Esophagus muscularis mucosa (tissue), 4 donors: ENCODE measurements around the gene RABAC1. TPM values are rescaled to one million over a fixed set of nuclear protein-coding genes. Genes with fewer than 3 reads are reported as not detected.
"Not testable (repeated sequence)": the region's sequence is repeated elsewhere in the genome, so short reads cannot be mapped to it uniquely, and the experiment has no call there.

Experiments
- DNase-seq: peaks from one replicate; pipeline ENCODE4 v3.0.0-alpha.2; 2017; ENCODE audit errors: extremely low spot score
- H3K27ac ChIP-seq, 4 donors: fragments of 200-600 bp; sonication (generic); replicated peaks in 1 of 4; 1 replicate in 3 of 4; 2 replicates in 1 of 4; pipeline ENCODE4 v1.5.1; 2016 to 2019; ENCODE audit warnings: mild to moderate bottlenecking in 1 of 4
- H3K27me3 ChIP-seq, 4 donors: fragments of 200-600 bp; sonication (generic); one replicate each; pipeline versions ENCODE4 v1.5.1 to v1.6.0; 2016 to 2019
- H3K36me3 ChIP-seq, 4 donors: fragments of 200-600 bp; sonication (generic); one replicate each; pipeline ENCODE4 v1.5.1; 2016 to 2019
- H3K4me1 ChIP-seq, 4 donors: fragments of 200-600 bp; sonication (generic); one replicate each; pipeline ENCODE4 v1.5.1; 2016 to 2019
- H3K4me3 ChIP-seq, 4 donors: fragments of 200-600 bp; sonication (generic); 1 replicate in 2 of 4; 2 replicates in 2 of 4; pipeline ENCODE4 v1.5.1; 2016 to 2019; ENCODE audit warnings: mild to moderate bottlenecking in 4 of 4, moderate library complexity in 1 of 4
- H3K9me3 ChIP-seq, 4 donors: fragments of 200-600 bp; sonication (generic); 1 replicate in 3 of 4; 2 replicates in 1 of 4; pipeline ENCODE4 v1.5.1; 2016 to 2019
- CTCF ChIP-seq, 3 experiments: fragments of 200-600 bp in 2 of 3; fragments of 450-650 bp in 1 of 3; sonication (generic) in 2 of 3; IDR thresholded peaks; one replicate each; pipeline ENCODE4 v1.5.1; 2017 to 2019; ENCODE audit warnings: antibody characterized with exemption in 3 of 3, mild to moderate bottlenecking in 2 of 3, moderate library complexity in 1 of 3
- EP300 ChIP-seq: sonication (generic); formaldehyde crosslinking; IDR thresholded peaks from one replicate; pipeline ENCODE4 v1.6.1; 2017; ENCODE audit warnings: antibody characterized with exemption
- POLR2A ChIP-seq: fragments of 450-650 bp; IDR thresholded peaks from one replicate; pipeline ENCODE4 v1.6.1; 2017; ENCODE audit warnings: antibody characterized with exemption, moderate library complexity, mild to moderate bottlenecking, low read depth
- POLR2AphosphoS5 ChIP-seq, 2 donors: sonication (generic); formaldehyde crosslinking; IDR thresholded peaks; one replicate each; pipeline ENCODE4 v1.6.1; 2017; ENCODE audit warnings: antibody characterized with exemption in 2 of 2
- WGBS: methylation state at CpG from one replicate; pipeline ENCODE4 v1.1.5; 2018; 5-methylcytosine and 5-hydroxymethylcytosine counted together
- intact Hi-C: fragments of 100-400 bp; cut with DNase I; formaldehyde crosslinking; loops from one replicate; pipeline ENCODE4 v1.15.1; 2023
- total RNA-seq, 4 donors: library from RNA; depleted of rRNA; stranded (reverse); fragments of >200 nt; gene quantifications; one replicate each; pipeline versions ENCODE4 v1.1.0 to v1.2.1, GENCODE V29; 2016

Gene RABAC1
- total RNA-seq, 4 donors from 2014 or later: 142 to 250 (median 201) TPM

- no peak overlapping the region for H3K27ac ChIP-seq
- DNase-seq: no peak
- TF ChIP-seq CTCF (IDR thresholded peaks at IDR 0.05) (no peak), POLR2AphosphoS5 (IDR thresholded peaks at IDR 0.05) (no peak), POLR2A (no peak), EP300 (no peak)
- no peaks in the 10 kb centered on the region for H3K36me3 ChIP-seq
- intact Hi-C loops: no loop called here
- WGBS: 86% methylated on average over 6 of the region's 6 CpGs
- H3K4me3 ChIP-seq: no peak overlapping the region
- H3K27me3 ChIP-seq: peaks cover 5 to 98% (median 68%) of the 10 kb centered on the region in 4 donors
- peaks cover 0 to 19% (median 15%) of the 10 kb centered on the region in 4 donors for H3K4me1 ChIP-seq
- H3K9me3 ChIP-seq: no peaks in the 10 kb centered on the region
Observed at GRCh38 chr19:41918095-41918494, 41.0 kb downstream of the RABAC1 start.

DNA sequence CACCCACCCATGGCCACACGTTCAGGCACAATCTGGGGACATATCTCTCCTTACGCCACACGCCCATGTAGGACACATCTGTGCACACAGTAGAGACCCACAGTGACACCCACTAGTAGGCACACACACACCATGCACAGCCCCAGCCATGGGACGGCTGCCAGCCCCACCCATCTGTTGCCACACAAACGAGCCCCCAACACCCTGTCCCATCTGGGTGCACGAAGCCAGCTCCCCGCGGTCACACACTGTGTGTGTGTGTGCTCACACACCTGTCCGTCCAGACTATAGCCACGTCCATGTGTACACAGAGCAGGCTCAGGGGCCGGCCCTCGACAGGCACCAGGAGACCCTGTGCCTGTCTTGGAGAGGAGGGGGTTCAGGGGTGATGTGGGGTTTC, 41.4 kb downstream of the RABAC1 start:
- WGBS: 46% methylated on average over 8 of the region's 12 CpGs
- Histone ChIP-seq H3K9me3 (no peaks in the 10 kb centered on the region), H3K27ac (no peak overlapping the region), H3K27me3 (peaks cover 5 to 98% (median 66%) of the 10 kb centered on the region in 4 donors), H3K4me1 (peaks cover 0 to 23% (median 20%) of the 10 kb centered on the region in 4 donors), H3K36me3 (no peaks in the 10 kb centered on the region), H3K4me3 (no peak overlapping the region)
- intact Hi-C loops: no loop called here
- no peak for TF ChIP-seq POLR2AphosphoS5 (IDR thresholded peaks at IDR 0.05)
- TF ChIP-seq POLR2A: no peak
- no peak for TF ChIP-seq CTCF (IDR thresholded peaks at IDR 0.05)
- TF ChIP-seq EP300: no peak
- DNase-seq: no peak

GRCh38 chr19:41915776-41916414, 43.2 kb downstream of the RABAC1 start:
- WGBS: 29% methylated on average over 25 of the region's 27 CpGs
- no peak for TF ChIP-seq POLR2AphosphoS5 (IDR thresholded peaks at IDR 0.05)
- TF ChIP-seq POLR2A: no peak
- TF ChIP-seq EP300: no peak
- TF ChIP-seq CTCF (IDR thresholded peaks at IDR 0.05): no peak
- DNase-seq: no peak
- Histone ChIP-seq H3K27me3 (peaks cover 5 to 98% (median 63%) of the 10 kb centered on the region in 4 donors), H3K9me3 (no peaks in the 10 kb centered on the region), H3K36me3 (no peaks in the 10 kb centered on the region), H3K4me1 (peaks cover 0 to 28% (median 21%) of the 10 kb centered on the region in 4 donors), H3K4me3 (no peak overlapping the region), H3K27ac (no peak overlapping the region)
- intact Hi-C loops: no loop called here

DNA sequence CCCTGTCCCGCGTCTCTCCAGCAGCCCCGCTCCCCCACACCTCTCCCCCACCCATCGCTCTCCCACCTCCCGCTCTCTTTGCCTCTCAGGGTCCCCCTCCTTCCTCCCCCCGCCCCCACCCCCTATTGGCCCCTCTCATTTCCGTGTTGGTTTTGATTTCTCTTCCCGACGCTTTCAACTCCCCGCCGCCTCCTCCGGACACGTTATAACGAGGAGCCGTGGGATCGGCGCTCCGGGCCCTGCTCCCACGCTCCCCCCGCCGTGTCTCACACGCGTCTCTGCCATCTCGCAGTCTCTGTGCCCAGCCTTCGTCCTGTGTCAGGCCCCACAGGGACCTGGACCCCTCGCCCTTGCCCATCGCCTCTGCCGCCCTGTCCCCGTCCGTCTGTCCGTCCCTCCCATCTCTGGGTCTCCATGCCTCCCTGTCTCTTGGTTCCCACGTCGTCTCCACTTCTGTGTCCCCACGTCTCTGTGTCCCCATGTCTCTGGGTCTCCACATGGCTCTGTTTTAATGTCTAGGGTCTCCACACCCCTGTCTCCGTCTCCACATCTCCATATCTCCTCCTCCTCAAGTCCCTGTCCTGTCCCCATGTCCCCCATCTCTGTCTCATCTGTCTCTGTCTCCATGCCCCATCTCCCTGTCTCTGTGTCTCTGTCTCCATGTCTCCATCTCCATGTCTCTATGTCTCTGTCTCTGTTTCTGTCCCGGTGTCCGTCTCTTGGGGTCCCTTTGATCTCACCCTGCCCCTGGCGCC, 43.9 kb downstream of the RABAC1 start:
- intact Hi-C loops: no loop called here
- 6% methylated on average over 33 of the region's 38 CpGs for WGBS
- H3K36me3 ChIP-seq: no peaks in the 10 kb centered on the region
- no peak overlapping the region for H3K4me3 ChIP-seq
- H3K27ac ChIP-seq: no peak overlapping the region
- no peak for TF ChIP-seq POLR2AphosphoS5 (IDR thresholded peaks at IDR 0.05)
- no peak for TF ChIP-seq CTCF (IDR thresholded peaks at IDR 0.05)
- TF ChIP-seq EP300: no peak
- no peak for TF ChIP-seq POLR2A
- peaks cover 0 to 28% (median 21%) of the 10 kb centered on the region in 4 donors for H3K4me1 ChIP-seq
- no peaks in the 10 kb centered on the region for H3K9me3 ChIP-seq
- H3K27me3 ChIP-seq: peaks cover 5 to 98% (median 60%) of the 10 kb centered on the region in 4 donors
- DNase-seq: no peak

DNA sequence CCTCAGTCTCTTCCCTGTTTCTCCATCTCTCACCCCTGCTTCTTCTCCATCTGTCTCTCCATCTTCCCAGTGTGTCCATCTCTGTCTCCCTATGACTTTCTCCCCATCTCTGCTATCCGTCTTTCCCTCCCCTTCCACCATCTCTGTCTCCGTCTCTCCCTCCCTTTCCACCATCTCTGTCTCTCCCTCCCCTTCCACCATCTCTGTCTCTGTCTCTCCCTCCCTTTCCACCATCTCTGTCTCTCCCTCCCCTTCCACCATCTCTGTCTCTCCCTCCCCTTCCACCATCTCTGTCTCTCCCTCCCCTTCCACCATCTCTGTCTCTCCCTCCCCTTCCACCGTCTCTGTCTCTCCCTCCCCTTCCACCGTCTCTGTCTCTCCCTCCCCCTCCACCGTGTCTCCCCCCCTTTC, 44.7 kb downstream of the RABAC1 start:
- H3K4me1 ChIP-seq: peaks cover 0 to 28% (median 21%) of the 10 kb centered on the region in 4 donors
- H3K9me3 ChIP-seq, H3K4me3 ChIP-seq, H3K27ac ChIP-seq, H3K36me3 ChIP-seq, intact Hi-C loops, DNase-seq: not testable (repeated sequence)
- peaks cover 5 to 92% (median 60%) of the 10 kb centered on the region in 4 donors for H3K27me3 ChIP-seq
- 4% methylated on average over 5 of the region's 5 CpGs for WGBS
